ENCODE results near the gene PRRC2B.

DNA sequence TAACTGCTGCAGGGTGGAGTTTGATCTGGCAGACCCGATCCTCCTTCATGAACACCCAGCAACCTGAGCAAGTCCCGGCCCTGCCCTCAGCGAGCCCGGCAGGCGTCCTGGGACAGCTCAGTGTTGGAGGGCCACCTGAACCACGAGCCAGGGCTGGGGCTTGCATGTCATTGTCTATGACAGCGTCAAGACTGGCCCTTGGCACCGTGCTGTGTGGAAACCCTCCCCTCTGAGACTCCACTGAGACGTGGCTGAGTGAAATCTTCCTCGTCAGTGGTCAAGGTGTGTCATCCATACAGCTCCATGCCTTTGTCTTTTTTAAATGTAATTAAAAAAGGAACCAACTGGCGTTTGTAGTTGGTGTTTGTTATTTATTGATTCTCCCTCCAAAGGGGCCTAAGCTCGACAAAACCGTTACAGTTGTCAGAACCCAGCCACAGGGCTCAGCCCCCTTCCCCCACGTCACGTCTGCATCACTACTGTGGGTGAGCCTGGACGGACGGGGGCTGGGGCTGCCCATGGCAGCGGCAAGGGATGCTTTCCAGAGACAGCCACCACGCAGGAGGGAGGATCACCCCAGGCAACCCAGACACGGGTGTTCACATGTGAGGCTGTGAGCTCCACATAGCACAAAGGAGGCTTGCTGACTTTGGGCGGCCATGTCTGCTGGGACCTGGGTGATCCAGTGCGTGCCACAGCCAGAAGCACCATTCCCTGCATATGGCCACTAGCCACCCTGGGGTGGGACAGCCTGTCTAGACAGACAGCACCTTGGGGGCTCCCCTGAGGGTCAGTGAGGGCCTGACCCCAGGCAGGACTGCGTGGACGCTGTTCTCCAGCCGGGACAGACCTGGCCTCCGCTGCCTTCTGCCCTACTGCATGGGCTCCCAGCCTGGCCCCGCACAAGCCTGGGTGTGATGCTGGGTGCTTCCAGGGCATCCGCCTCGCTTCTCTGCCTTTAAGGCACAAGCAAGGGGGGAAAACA, 129.9 kb downstream of the PRRC2B start:
- no peak for TF ChIP-seq POLR2A (IDR thresholded peaks at IDR 0.05; ENCODE audit: low read length)
- TF ChIP-seq GATA1 (IDR thresholded peaks at IDR 0.05; ENCODE audit: low read depth, low read length) = no peak

All from erythroblast (primary cell).